ENCODE results near the gene SLIT1. TPM values are rescaled to one million over a fixed set of nuclear protein-coding genes. Genes with fewer than 3 reads are reported as not detected.

SLIT1 gene
- polyA plus RNA-seq, 1 donor (not counting 4 experiments of a cell fraction or from before 2014, with no cell fraction given): 0.01 TPM

DNA sequence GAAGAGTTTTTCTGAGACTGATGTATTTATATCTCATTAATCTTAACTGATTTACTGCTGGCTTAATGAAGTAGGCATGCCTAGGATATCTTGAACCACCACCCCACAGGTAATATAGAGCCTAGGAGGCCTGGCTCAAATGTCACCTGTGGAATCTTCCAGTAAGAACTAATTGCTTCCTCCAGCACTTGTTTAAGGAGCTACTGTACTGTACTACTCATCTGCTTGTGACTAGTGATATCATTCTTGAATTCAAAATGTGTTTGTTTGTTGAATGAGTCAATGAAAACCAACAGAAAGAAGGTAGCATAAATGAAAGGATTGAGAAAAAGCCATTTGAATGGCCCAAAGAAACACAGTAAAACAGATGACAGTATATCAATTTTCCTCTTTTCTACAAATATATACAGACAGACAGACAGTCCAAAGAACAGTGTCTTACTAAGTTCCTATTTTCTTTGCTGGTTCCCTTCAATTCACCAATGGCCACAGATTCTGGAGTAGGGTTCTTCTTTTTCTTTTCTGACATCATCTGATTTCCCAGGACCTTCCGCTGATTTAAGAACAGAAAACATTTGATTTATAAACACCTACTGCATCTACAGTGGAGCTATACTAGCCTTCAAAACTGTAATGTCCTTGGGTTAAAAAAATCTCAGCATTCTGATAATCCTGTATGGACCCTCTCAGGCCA lies 43.7 kb upstream of the SLIT1 start:
- Histone ChIP-seq H3K4me3 (ENCODE audit: control insufficient read depth in 2 of 3, extremely low read depth in 1 of 3, insufficient read depth in 2 of 3, low read depth in 1 of 3, low read length in 3 of 3) (no peak overlapping the region), H3K36me3 (ENCODE audit: control insufficient read depth in 2 of 2, extremely low read depth in 1 of 2, insufficient read depth in 2 of 2, low read length in 2 of 2) (peaks cover 2 to 3% of the 10 kb centered on the region in 2 experiments), H3K9me1 (ENCODE audit: control insufficient read depth, extremely low read depth, insufficient read depth, low read length) (no peaks in the 10 kb centered on the region), H3K9ac (ENCODE audit: control insufficient read depth, extremely low read depth, insufficient read depth, low read length) (no peak overlapping the region), H3K27ac (ENCODE audit: control insufficient read depth, insufficient read depth, low read length) (no peak overlapping the region), H3K79me2 (ENCODE audit: control insufficient read depth, insufficient read depth, low read length) (no peaks in the 10 kb centered on the region), H3K4me1 (ENCODE audit: control insufficient read depth, extremely low read depth, insufficient read depth, low read length) (no peaks in the 10 kb centered on the region), H3K9me3 (ENCODE audit: control insufficient read depth, low read depth, low read length) (no peaks in the 10 kb centered on the region), H3K4me2 (ENCODE audit: control insufficient read depth, extremely low read depth, insufficient read depth, low read depth, low read length) (no peak overlapping the region), H2AFZ (ENCODE audit: control insufficient read depth, low read length) (no peak overlapping the region), H3K27me3 (ENCODE audit: control insufficient read depth, extremely low read depth, insufficient read depth, low read length) (no peaks in the 10 kb centered on the region), H4K20me1 (ENCODE audit: control insufficient read depth, extremely low read depth, insufficient read depth, low read length) (no peaks in the 10 kb centered on the region)
- FAIRE-seq (no peak), DNase-seq (ENCODE audit: low read depth, low spot score) (no peak)
- TF ChIP-seq, protein P1, sequence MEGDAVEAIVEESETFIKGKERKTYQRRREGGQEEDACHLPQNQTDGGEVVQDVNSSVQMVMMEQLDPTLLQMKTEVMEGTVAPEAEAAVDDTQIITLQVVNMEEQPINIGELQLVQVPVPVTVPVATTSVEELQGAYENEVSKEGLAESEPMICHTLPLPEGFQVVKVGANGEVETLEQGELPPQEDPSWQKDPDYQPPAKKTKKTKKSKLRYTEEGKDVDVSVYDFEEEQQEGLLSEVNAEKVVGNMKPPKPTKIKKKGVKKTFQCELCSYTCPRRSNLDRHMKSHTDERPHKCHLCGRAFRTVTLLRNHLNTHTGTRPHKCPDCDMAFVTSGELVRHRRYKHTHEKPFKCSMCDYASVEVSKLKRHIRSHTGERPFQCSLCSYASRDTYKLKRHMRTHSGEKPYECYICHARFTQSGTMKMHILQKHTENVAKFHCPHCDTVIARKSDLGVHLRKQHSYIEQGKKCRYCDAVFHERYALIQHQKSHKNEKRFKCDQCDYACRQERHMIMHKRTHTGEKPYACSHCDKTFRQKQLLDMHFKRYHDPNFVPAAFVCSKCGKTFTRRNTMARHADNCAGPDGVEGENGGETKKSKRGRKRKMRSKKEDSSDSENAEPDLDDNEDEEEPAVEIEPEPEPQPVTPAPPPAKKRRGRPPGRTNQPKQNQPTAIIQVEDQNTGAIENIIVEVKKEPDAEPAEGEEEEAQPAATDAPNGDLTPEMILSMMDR (optimal IDR thresholded peaks at IDR 0.05 in 1 of 3, IDR thresholded peaks at IDR 0.05 in 1 of 3, conservative IDR thresholded peaks at IDR 0.05 in 1 of 3; ENCODE audit: extremely low read depth in 1 of 3, insufficient read depth in 2 of 3, low read length in 3 of 3): no peak
- dilution Hi-C loops (cut with MboI; ENCODE audit: extremely low pct_ligation_motif_present, low sequenced_read_pairs): no loop called here

DNA sequence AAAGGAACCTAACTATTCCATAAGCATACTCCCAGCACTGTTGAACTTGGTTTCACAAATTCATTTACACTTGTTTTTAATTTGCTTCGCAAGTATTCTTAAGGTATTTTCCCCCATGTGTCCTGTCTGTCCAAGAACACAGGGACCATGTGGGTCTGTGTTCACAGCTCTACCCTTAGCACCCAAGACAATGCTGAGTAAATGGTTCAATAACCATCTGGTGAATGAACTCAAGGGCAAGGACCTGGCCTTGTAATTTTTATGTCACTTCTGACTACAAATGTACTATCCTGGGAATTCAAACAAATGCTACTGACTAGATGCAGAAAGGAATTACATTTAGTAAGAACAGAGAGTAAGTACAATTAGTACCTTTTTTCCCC lies 43.0 kb upstream of the SLIT1 start:
- no peaks in the 10 kb centered on the region for H3K9me1 ChIP-seq (ENCODE audit: control insufficient read depth, extremely low read depth, insufficient read depth, low read length)
- no peaks in the 10 kb centered on the region for H3K79me2 ChIP-seq (ENCODE audit: control insufficient read depth, insufficient read depth, low read length)
- peaks cover 2 to 3% of the 10 kb centered on the region in 2 experiments for H3K36me3 ChIP-seq (ENCODE audit: control insufficient read depth in 2 of 2, extremely low read depth in 1 of 2, insufficient read depth in 2 of 2, low read length in 2 of 2)
- no peak overlapping the region for H2AFZ ChIP-seq (ENCODE audit: control insufficient read depth, low read length)
- TF ChIP-seq, protein P1 (optimal IDR thresholded peaks at IDR 0.05 in 1 of 3, IDR thresholded peaks at IDR 0.05 in 1 of 3, conservative IDR thresholded peaks at IDR 0.05 in 1 of 3; ENCODE audit: extremely low read depth in 1 of 3, insufficient read depth in 2 of 3, low read length in 3 of 3): no peak
- no peak for TF ChIP-seq EZH2 (IDR thresholded peaks at IDR 0.05; ENCODE audit: low read length)
- dilution Hi-C loops (cut with MboI; ENCODE audit: extremely low pct_ligation_motif_present, low sequenced_read_pairs): no loop called here
- no peak overlapping the region for H3K27ac ChIP-seq (ENCODE audit: control insufficient read depth, insufficient read depth, low read length)
- H3K4me2 ChIP-seq (ENCODE audit: control insufficient read depth, extremely low read depth, insufficient read depth, low read depth, low read length): no peak overlapping the region
- H3K4me1 ChIP-seq (ENCODE audit: control insufficient read depth, extremely low read depth, insufficient read depth, low read length): no peaks in the 10 kb centered on the region
- DNase-seq (ENCODE audit: low read depth, low spot score) (no peak), FAIRE-seq (no peak)
- no peak overlapping the region for H3K4me3 ChIP-seq (ENCODE audit: control insufficient read depth in 2 of 3, extremely low read depth in 1 of 3, insufficient read depth in 2 of 3, low read depth in 1 of 3, low read length in 3 of 3)
- H4K20me1 ChIP-seq (ENCODE audit: control insufficient read depth, extremely low read depth, insufficient read depth, low read length): no peaks in the 10 kb centered on the region
- H3K27me3 ChIP-seq (ENCODE audit: control insufficient read depth, extremely low read depth, insufficient read depth, low read length): no peaks in the 10 kb centered on the region
- H3K9me3 ChIP-seq (ENCODE audit: control insufficient read depth, low read depth, low read length): no peaks in the 10 kb centered on the region
- H3K9ac ChIP-seq (ENCODE audit: control insufficient read depth, extremely low read depth, insufficient read depth, low read length): no peak overlapping the region

All from keratinocyte (primary cell).